NCI-H2171 (cell line): ENCODE data around the gene GOLGA8T.
"Not testable (repeated sequence)": the region's sequence is repeated elsewhere in the genome, so short reads cannot be mapped to it uniquely, and the experiment has no call there.

Source experiments
- DNase-seq: peaks from one replicate; lab custom pipeline; 2025; lab: John Stamatoyannopoulos, UW

GOLGA8T gene

GRCh38 chr15:30191143-30191542 lies 56.3 kb downstream of the GOLGA8T start:
- DNase-seq: not testable (repeated sequence)

GRCh38 chr15:30191639-30192038 lies 56.8 kb downstream of the GOLGA8T start:
- not testable (repeated sequence) for DNase-seq

GRCh38 chr15:30192119-30192745 lies 57.4 kb downstream of the GOLGA8T start:
- not testable (repeated sequence) for DNase-seq

- DNase-seq: not testable (repeated sequence)
Observed at GRCh38 chr15:30192892-30193291, 58.0 kb downstream of the GOLGA8T start.
